ENCODE measurements around the gene RCOR1. TPM values are rescaled to one million over a fixed set of nuclear protein-coding genes. Genes with fewer than 3 reads are reported as not detected.
A peak's percentile ranks its signal among the peaks of the same experiment; 100 is the strongest.

Gene RCOR1
- total and polyA plus RNA-seq, 11 donors: 2.7 to 20.9 (median 12.1) TPM

DNA sequence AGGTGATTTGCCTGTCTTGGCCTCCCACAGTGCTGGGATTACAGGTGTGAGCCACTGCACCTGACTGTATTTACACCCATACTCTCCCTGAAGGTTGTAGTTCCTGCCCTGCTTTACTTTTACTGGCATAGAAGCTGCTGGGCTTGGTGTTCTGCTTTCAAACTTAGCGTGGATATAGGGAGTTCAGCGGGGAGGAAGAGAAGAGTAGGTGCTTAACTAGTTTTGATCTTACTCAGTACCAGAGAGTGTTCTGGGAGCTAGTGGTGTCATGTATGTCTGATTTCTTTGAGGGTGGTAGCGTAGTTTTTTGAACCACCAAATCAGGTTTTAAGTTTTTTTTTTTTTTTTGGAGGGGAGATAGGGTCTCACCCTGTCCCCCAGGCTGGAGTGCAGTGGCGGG, 13.8 kb downstream of the RCOR1 start:
- TF ChIP-seq POLR2A (IDR thresholded peaks at IDR 0.05) (no peak), CTCF (IDR thresholded peaks at IDR 0.05) (no peak)
- Histone ChIP-seq H3K36me3 (peaks cover 0 to 3% (median 0%) of the 10 kb centered on the region in 9 donors), H3K27ac (no peak overlapping the region), H3K9me3 (no peaks in the 10 kb centered on the region), H3K4me3 (no peak overlapping the region), H3K4me1 (peaks cover 0 to 30% (median 14%) of the 10 kb centered on the region in 12 donors), H3K27me3 (no peaks in the 10 kb centered on the region)
- no peak for DNase-seq
- WGBS, 4 donors: 92 to 96% (median 96%) methylated on average over 4 of the region's 4 CpGs
- intact Hi-C loops (cut with DNase I): no loop called here
- ATAC-seq: no peak

GRCh38 chr14:102608064-102608446, 15.6 kb downstream of the RCOR1 start:
- Histone ChIP-seq H3K4me3 (no peak overlapping the region), H3K9me3 (no peaks in the 10 kb centered on the region), H3K27ac (no peak overlapping the region), H3K27me3 (no peaks in the 10 kb centered on the region), H3K4me1 (peaks cover 0 to 31% (median 11%) of the 10 kb centered on the region in 12 donors), H3K36me3 (peaks cover 0 to 3% (median 0%) of the 10 kb centered on the region in 9 donors)
- ATAC-seq: no peak
- WGBS, 4 donors: 90 to 96% (median 92%) methylated on average over 4 of the region's 4 CpGs
- TF ChIP-seq CTCF (IDR thresholded peaks at IDR 0.05): no peak
- TF ChIP-seq POLR2A (IDR thresholded peaks at IDR 0.05): no peak
- intact Hi-C loops (cut with DNase I): no loop called here
- no peak for DNase-seq

- no peak for DNase-seq
- intact Hi-C loops (cut with DNase I): no loop called here
Measured at GRCh38 chr14:102610968-102611811, 18.7 kb downstream of the RCOR1 start.

More at GRCh38 chr14:102610968-102611811, 18.7 kb downstream of the RCOR1 start:
- Histone ChIP-seq H3K36me3 (peaks cover 0 to 3% (median 0%) of the 10 kb centered on the region in 9 donors), H3K27ac (no peak overlapping the region), H3K27me3 (no peaks in the 10 kb centered on the region), H3K4me3 (no peak overlapping the region), H3K9me3 (no peaks in the 10 kb centered on the region), H3K4me1 (peaks cover 0 to 12% (median 0%) of the 10 kb centered on the region in 12 donors)
- ATAC-seq: peak in 1 of 4 donors; percentile 24
- no peak for TF ChIP-seq CTCF (IDR thresholded peaks at IDR 0.05)
- 73 to 88% (median 75%) methylated on average over 5 of the region's 5 CpGs for WGBS, 4 donors

Measured in heart left ventricle (tissue), 16 donors.